NB4 (cell line): Measurements from ENCODE around the gene ECEL1.
"Not testable (repeated sequence)": the region's sequence is repeated elsewhere in the genome, so short reads cannot be mapped to it uniquely, and the experiment has no call there.

Experiments used
- DNase-seq: peaks from one replicate; pipeline ENCODE4 v3.0.0; 2010; ENCODE audit warnings: low read depth
- H3K4me3 ChIP-seq: one replicate; pipeline ENCODE4 v1.5.1; 2011; ENCODE audit warnings: mild to moderate bottlenecking, low read depth, low read length, moderate library complexity
- CTCF ChIP-seq: IDR thresholded peaks from one replicate; pipeline ENCODE4 v1.5.1; 2012; ENCODE audit warnings: low read depth, low read length
- MYC ChIP-seq: IDR thresholded peaks from 2 replicates; pipeline ENCODE4 v1.6.1; 2011; ENCODE audit warnings: low read depth, low read length
- POLR2A ChIP-seq: IDR thresholded peaks from 2 replicates; pipeline ENCODE4 v1.6.1; 2011; ENCODE audit warnings: mild to moderate bottlenecking; ENCODE audit not compliant: insufficient read length; ENCODE audit errors: extremely low read depth
- TF ChIP-seq, protein P1 (sequence below): IDR thresholded peaks from 2 replicates; pipeline ENCODE4 v1.6.1; 2011; ENCODE audit warnings: low read depth, low read length

ECEL1 gene

GRCh38 chr2:232444409-232445148 lies 43.1 kb downstream of the ECEL1 start:
- H3K4me3 ChIP-seq = no peak overlapping the region
- DNase-seq = peak; percentile 80
- TF ChIP-seq POLR2A (no peak), CTCF (peak; percentile 82), MYC (peak; percentile 64; the same call in 1 of the 2 replicates)
- TF ChIP-seq, protein P1, sequence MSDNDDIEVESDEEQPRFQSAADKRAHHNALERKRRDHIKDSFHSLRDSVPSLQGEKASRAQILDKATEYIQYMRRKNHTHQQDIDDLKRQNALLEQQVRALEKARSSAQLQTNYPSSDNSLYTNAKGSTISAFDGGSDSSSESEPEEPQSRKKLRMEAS = peak; percentile 57; the same call in 1 of the 2 replicates

- DNase-seq, H3K4me3 ChIP-seq: not testable (repeated sequence)
These were observed 43.8 kb downstream of the ECEL1 start for GRCh38 chr2:232443669-232444408.

GRCh38 chr2:232443047-232443446 lies 44.6 kb downstream of the ECEL1 start:
- H3K4me3 ChIP-seq, DNase-seq: not testable (repeated sequence)

- H3K4me3 ChIP-seq, DNase-seq: not testable (repeated sequence)
These were observed 45.2 kb downstream of the ECEL1 start for GRCh38 chr2:232442431-232442830.

GRCh38 chr2:232441922-232442321 lies 45.7 kb downstream of the ECEL1 start:
- DNase-seq, H3K4me3 ChIP-seq: not testable (repeated sequence)

GRCh38 chr2:232441147-232441651 lies 46.4 kb downstream of the ECEL1 start:
- TF ChIP-seq MYC (no peak), CTCF (no peak), POLR2A (no peak)
- TF ChIP-seq, protein P1 = no peak
- no peak overlapping the region for H3K4me3 ChIP-seq
- DNase-seq = no peak

DNA sequence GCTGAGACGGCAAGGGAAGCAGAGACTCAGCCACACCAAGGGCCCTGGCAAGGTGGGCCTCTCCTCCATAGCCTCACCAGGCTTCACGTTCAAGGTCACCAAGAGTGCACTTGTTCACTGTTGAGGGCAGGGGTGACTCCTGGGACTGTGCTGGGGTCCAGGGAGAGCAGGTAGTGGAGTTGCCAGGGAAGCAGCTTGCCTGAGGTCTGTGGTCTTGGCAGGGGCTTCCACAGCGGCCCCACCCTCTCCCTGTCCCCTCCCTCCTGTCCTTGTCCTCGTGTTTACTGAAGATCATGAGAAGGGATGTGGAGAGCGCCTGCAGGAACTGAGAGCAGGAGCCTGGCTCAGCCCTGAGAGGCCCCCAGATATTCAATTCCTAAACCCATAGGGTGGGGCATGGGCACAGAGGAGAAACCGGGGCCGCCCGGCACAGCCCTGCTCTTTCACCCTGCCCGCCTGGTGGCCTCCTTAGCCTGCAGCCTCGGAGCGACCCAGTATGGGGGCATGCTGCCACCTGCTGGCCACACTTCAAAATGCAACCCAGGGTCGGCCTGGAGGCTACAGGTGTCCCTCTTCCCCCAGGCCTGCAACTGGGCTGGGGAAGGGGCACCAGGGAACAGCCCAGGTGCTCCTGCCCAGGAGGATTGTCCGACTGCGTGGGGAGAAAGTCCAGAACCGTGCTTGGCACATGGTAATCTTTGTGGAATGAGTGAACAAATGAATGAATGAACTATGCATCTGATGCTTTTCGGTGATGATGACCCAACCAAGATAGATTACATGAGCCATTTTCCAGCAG lies 47.2 kb downstream of the ECEL1 start:
- TF ChIP-seq CTCF = peak; percentile 80
- peak; percentile 78 for DNase-seq
- not testable (repeated sequence) for H3K4me3 ChIP-seq

DNA sequence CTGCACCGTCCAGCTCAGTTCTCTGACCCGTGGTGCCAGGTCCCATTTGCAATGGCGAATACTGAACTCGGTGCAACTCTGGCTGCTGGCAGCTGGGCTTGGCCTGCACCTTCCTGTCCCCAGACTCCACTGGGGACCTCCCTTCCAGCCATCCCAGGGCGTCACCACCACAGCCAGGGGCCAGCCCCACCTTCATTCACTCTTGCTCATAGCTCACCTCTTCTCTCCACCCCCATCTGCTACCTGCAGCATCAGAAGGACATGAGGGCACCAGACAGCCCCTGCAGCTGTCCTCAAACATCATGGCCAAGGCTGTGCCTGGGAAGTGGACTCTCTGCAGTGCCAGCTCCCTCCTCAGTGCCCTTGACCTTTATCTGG lies 47.9 kb downstream of the ECEL1 start:
- TF ChIP-seq, protein P1 = no peak
- TF ChIP-seq MYC (no peak), POLR2A (no peak), CTCF (no peak)
- no peak for DNase-seq
- H3K4me3 ChIP-seq = no peak overlapping the region
